Central memory CD8-positive, alpha-beta T cell (primary cell): ENCODE measurements around the gene CDKN2B-AS1.

Experiments used
- ATAC-seq: fragments of 150-1000 bp; cut with Tn5 transposase; replicated peaks from 2 replicates; pipeline ENCODE4 v1.10.0; 2022; ENCODE audit warnings: mild to moderate bottlenecking, moderate FRiP score, moderate number of reproducible peaks; ENCODE audit not compliant: poor library complexity, severe bottlenecking; ENCODE audit errors: extremely low read depth
- DNase-seq, 2 donors: peaks; one replicate each; pipeline ENCODE4 v3.0.0; 2021; ENCODE audit warnings: low spot score in 2 of 2
- H3K27ac Mint-ChIP-seq: one replicate; pipeline ENCODE4 v1.8.0; 2022; ENCODE audit warnings: low read depth, mild to moderate bottlenecking, moderate library complexity, mixed read lengths
- H3K27me3 Mint-ChIP-seq: one replicate; pipeline ENCODE4 v1.8.0; 2022; ENCODE audit warnings: mixed read lengths
- H3K36me3 Mint-ChIP-seq: one replicate; pipeline ENCODE4 v1.8.0; 2022; ENCODE audit warnings: mild to moderate bottlenecking, moderate library complexity, mixed read lengths; ENCODE audit not compliant: insufficient read depth
- H3K4me1 Mint-ChIP-seq: one replicate; pipeline ENCODE4 v1.8.0; 2022; ENCODE audit warnings: mixed read lengths
- H3K4me3 Mint-ChIP-seq: one replicate; pipeline ENCODE4 v1.8.0; 2022; ENCODE audit warnings: mild to moderate bottlenecking, moderate library complexity, mixed read lengths
- H3K9me3 Mint-ChIP-seq: one replicate; pipeline ENCODE4 v1.8.0; 2022; ENCODE audit warnings: mixed read lengths

Gene CDKN2B-AS1

GRCh38 chr9:22065431-22066200, 71.0 kb downstream of the CDKN2B-AS1 start:
- DNase-seq, result no peak
- Mint-ChIP-seq H3K27me3 (no peaks in the 10 kb centered on the region), H3K36me3 (no peaks in the 10 kb centered on the region), H3K27ac (no peak overlapping the region), H3K4me1 (no peaks in the 10 kb centered on the region), H3K9me3 (no peaks in the 10 kb centered on the region), H3K4me3 (no peak overlapping the region)
- ATAC-seq, result no peak

- Mint-ChIP-seq H3K4me1 (no peaks in the 10 kb centered on the region), H3K4me3 (no peak overlapping the region), H3K27me3 (no peaks in the 10 kb centered on the region), H3K27ac (no peak overlapping the region), H3K9me3 (no peaks in the 10 kb centered on the region), H3K36me3 (no peaks in the 10 kb centered on the region)
- ATAC-seq (no peak), DNase-seq (no peak)
Measured at GRCh38 chr9:22067196-22067595, 72.6 kb downstream of the CDKN2B-AS1 start.

- no peaks in the 10 kb centered on the region for H3K9me3 Mint-ChIP-seq
- no peaks in the 10 kb centered on the region for H3K4me1 Mint-ChIP-seq
- H3K27me3 Mint-ChIP-seq, result no peaks in the 10 kb centered on the region
- H3K27ac Mint-ChIP-seq, result no peak overlapping the region
- no peaks in the 10 kb centered on the region for H3K36me3 Mint-ChIP-seq
- no peak overlapping the region for H3K4me3 Mint-ChIP-seq
- no peak for ATAC-seq
- no peak for DNase-seq
Measured at GRCh38 chr9:22068369-22068768, 73.8 kb downstream of the CDKN2B-AS1 start.

- H3K27me3 Mint-ChIP-seq, result no peaks in the 10 kb centered on the region
- no peaks in the 10 kb centered on the region for H3K9me3 Mint-ChIP-seq
- H3K4me3 Mint-ChIP-seq, result no peak overlapping the region
- H3K4me1 Mint-ChIP-seq, result no peaks in the 10 kb centered on the region
- no peaks in the 10 kb centered on the region for H3K36me3 Mint-ChIP-seq
- DNase-seq, result no peak
- ATAC-seq, result no peak
- H3K27ac Mint-ChIP-seq, result no peak overlapping the region
Measured at GRCh38 chr9:22073349-22073748, 78.8 kb downstream of the CDKN2B-AS1 start.

GRCh38 chr9:22078081-22078480, 83.5 kb downstream of the CDKN2B-AS1 start:
- Mint-ChIP-seq H3K9me3 (no peaks in the 10 kb centered on the region), H3K27me3 (no peaks in the 10 kb centered on the region), H3K4me3 (no peak overlapping the region), H3K4me1 (no peaks in the 10 kb centered on the region), H3K36me3 (no peaks in the 10 kb centered on the region), H3K27ac (peak overlapping the region; percentile 17)
- ATAC-seq (no peak), DNase-seq (no peak)

GRCh38 chr9:22079873-22080341, 85.3 kb downstream of the CDKN2B-AS1 start:
- no peaks in the 10 kb centered on the region for H3K27me3 Mint-ChIP-seq
- no peaks in the 10 kb centered on the region for H3K36me3 Mint-ChIP-seq
- no peak for DNase-seq
- no peak overlapping the region for H3K4me3 Mint-ChIP-seq
- ATAC-seq, result peak; percentile 52
- H3K9me3 Mint-ChIP-seq, result no peaks in the 10 kb centered on the region
- H3K27ac Mint-ChIP-seq, result no peak overlapping the region
- no peaks in the 10 kb centered on the region for H3K4me1 Mint-ChIP-seq

GRCh38 chr9:22084336-22085035, 89.9 kb downstream of the CDKN2B-AS1 start:
- H3K27me3 Mint-ChIP-seq, result no peaks in the 10 kb centered on the region
- H3K4me3 Mint-ChIP-seq, result no peak overlapping the region
- no peaks in the 10 kb centered on the region for H3K4me1 Mint-ChIP-seq
- no peak overlapping the region for H3K27ac Mint-ChIP-seq
- DNase-seq, result no peak
- H3K36me3 Mint-ChIP-seq, result no peaks in the 10 kb centered on the region
- ATAC-seq, result no peak
- no peaks in the 10 kb centered on the region for H3K9me3 Mint-ChIP-seq

GRCh38 chr9:22088053-22088716, 93.6 kb downstream of the CDKN2B-AS1 start:
- H3K36me3 Mint-ChIP-seq, result no peaks in the 10 kb centered on the region
- H3K9me3 Mint-ChIP-seq, result no peaks in the 10 kb centered on the region
- no peak for DNase-seq
- no peak overlapping the region for H3K4me3 Mint-ChIP-seq
- no peaks in the 10 kb centered on the region for H3K4me1 Mint-ChIP-seq
- H3K27ac Mint-ChIP-seq, result no peak overlapping the region
- ATAC-seq, result no peak
- H3K27me3 Mint-ChIP-seq, result peaks cover 9% of the 10 kb centered on the region

GRCh38 chr9:22088717-22089061, 94.1 kb downstream of the CDKN2B-AS1 start:
- H3K27ac Mint-ChIP-seq, result no peak overlapping the region
- peaks cover 9% of the 10 kb centered on the region for H3K27me3 Mint-ChIP-seq
- no peaks in the 10 kb centered on the region for H3K4me1 Mint-ChIP-seq
- H3K4me3 Mint-ChIP-seq, result no peak overlapping the region
- DNase-seq (no peak), ATAC-seq (no peak)
- H3K36me3 Mint-ChIP-seq, result no peaks in the 10 kb centered on the region
- no peaks in the 10 kb centered on the region for H3K9me3 Mint-ChIP-seq

- ATAC-seq (no peak), DNase-seq (no peak)
- H3K36me3 Mint-ChIP-seq, result no peaks in the 10 kb centered on the region
- no peak overlapping the region for H3K4me3 Mint-ChIP-seq
- H3K9me3 Mint-ChIP-seq, result no peaks in the 10 kb centered on the region
- H3K4me1 Mint-ChIP-seq, result no peaks in the 10 kb centered on the region
- no peak overlapping the region for H3K27ac Mint-ChIP-seq
- H3K27me3 Mint-ChIP-seq, result peaks cover 5% of the 10 kb centered on the region
Measured at GRCh38 chr9:22097707-22098106, 103.1 kb downstream of the CDKN2B-AS1 start.

GRCh38 chr9:22098643-22099332, 104.2 kb downstream of the CDKN2B-AS1 start:
- no peak overlapping the region for H3K4me3 Mint-ChIP-seq
- H3K9me3 Mint-ChIP-seq, result no peaks in the 10 kb centered on the region
- no peaks in the 10 kb centered on the region for H3K36me3 Mint-ChIP-seq
- ATAC-seq (no peak), DNase-seq (no peak)
- no peak overlapping the region for H3K27ac Mint-ChIP-seq
- H3K4me1 Mint-ChIP-seq, result no peaks in the 10 kb centered on the region
- H3K27me3 Mint-ChIP-seq, result no peaks in the 10 kb centered on the region

- no peak for ATAC-seq
- H3K4me1 Mint-ChIP-seq, result no peaks in the 10 kb centered on the region
- H3K4me3 Mint-ChIP-seq, result no peak overlapping the region
Measured at GRCh38 chr9:22100626-22101025, 106.0 kb downstream of the CDKN2B-AS1 start.

More at GRCh38 chr9:22100626-22101025, 106.0 kb downstream of the CDKN2B-AS1 start:
- DNase-seq, result no peak
- no peaks in the 10 kb centered on the region for H3K36me3 Mint-ChIP-seq
- no peaks in the 10 kb centered on the region for H3K27me3 Mint-ChIP-seq
- no peaks in the 10 kb centered on the region for H3K9me3 Mint-ChIP-seq
- no peak overlapping the region for H3K27ac Mint-ChIP-seq
